22Rv1 (cell line): ENCODE data around the gene ABCE1.

ENCODE experiments used
- H3K27ac ChIP-seq: fragments of 450-650 bp; 2 replicates; pipeline ENCODE4 v1.5.1; 2017
- ZFX ChIP-seq: fragments of 450-650 bp; IDR thresholded peaks from 2 replicates; pipeline ENCODE4 v1.6.1; 2017; ENCODE audit warnings: antibody characterized with exemption, borderline replicate concordance
- TF ChIP-seq, protein P1 (sequence below): fragments of 450-650 bp; IDR thresholded peaks from 2 replicates; pipeline ENCODE4 v1.5.1; 2017; ENCODE audit warnings: mild to moderate bottlenecking

ABCE1 gene

DNA sequence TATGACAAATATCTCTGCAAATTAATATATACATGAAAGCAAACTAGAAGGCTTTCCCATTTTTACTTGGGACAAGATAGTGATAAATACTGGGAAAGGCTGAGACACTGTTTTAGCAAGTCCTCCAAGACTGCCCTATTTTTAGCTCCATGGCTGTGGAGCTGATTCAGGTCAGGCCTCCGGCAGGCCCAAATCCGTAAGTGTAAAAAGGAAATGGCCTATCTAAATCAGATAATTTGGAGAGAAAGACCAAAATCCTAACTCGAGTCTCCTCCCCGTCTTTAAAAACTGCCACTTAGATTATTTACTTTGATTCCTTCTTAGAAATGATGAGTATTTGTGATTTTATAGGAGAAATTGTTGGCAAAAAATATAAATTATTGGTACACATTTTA, 79.4 kb downstream of the ABCE1 start:
- TF ChIP-seq, protein P1, sequence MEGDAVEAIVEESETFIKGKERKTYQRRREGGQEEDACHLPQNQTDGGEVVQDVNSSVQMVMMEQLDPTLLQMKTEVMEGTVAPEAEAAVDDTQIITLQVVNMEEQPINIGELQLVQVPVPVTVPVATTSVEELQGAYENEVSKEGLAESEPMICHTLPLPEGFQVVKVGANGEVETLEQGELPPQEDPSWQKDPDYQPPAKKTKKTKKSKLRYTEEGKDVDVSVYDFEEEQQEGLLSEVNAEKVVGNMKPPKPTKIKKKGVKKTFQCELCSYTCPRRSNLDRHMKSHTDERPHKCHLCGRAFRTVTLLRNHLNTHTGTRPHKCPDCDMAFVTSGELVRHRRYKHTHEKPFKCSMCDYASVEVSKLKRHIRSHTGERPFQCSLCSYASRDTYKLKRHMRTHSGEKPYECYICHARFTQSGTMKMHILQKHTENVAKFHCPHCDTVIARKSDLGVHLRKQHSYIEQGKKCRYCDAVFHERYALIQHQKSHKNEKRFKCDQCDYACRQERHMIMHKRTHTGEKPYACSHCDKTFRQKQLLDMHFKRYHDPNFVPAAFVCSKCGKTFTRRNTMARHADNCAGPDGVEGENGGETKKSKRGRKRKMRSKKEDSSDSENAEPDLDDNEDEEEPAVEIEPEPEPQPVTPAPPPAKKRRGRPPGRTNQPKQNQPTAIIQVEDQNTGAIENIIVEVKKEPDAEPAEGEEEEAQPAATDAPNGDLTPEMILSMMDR: no peak
- TF ChIP-seq ZFX: no peak
- no peak overlapping the region for H3K27ac ChIP-seq

DNA sequence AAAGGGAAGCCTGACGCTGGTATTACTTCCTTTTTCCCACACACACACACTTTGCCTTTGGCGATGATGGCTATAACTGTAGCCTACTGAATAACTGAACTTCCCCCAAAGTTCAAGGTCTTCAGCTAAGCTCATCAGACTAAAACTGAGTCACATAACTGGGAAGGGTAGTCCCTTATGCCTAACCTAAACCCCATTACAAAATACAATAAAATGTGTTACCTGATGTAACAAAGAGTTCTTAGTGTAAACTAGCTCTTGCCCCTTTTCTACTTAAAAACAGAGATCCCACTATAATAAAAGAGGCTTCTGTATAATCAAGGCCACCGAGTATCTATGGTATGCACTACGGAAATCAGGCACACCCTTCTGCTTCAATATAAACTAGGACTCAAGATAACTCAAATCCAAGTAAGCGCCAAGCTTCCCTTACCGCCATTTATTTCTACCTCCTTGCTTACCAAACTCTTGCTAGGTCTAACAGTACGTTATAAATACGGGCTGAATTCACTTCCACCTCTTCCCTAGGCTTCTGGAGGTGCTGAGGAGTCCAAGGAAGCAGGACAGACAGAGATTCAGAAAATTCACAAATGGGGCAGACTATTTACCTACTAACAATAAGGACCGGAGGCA, 79.9 kb downstream of the ABCE1 start:
- TF ChIP-seq, protein P1: no peak
- no peak for TF ChIP-seq ZFX
- no peak overlapping the region for H3K27ac ChIP-seq

DNA sequence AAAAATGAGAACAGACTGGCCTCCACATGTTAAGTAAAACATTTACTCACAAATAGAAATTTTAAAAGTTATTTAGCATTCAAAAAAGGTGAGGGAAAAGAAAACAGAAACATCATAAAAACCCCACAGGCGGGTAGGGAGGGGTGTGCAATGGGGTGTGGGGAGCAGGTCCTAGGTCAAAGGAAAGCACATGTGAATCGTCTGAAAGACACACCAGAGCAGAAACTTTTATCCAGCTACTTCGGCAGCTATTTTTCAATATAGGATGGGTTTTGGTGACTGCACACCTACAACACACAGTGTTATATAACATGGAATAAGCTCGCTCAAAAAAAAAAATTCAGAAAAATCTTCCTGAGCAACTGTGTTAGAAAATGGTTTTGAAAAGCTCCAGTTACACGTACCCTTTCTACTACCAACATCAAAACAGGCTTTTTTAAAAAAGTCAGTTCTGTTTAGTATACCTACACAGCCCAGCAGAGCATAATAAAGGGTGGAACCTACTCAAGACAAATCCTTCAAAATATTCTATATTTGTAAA, 80.7 kb downstream of the ABCE1 start:
- TF ChIP-seq ZFX: no peak
- TF ChIP-seq, protein P1: no peak
- no peak overlapping the region for H3K27ac ChIP-seq
